GM23338 (cell line): ENCODE measurements around the gene ZDHHC18. TPM values are rescaled to one million over a fixed set of nuclear protein-coding genes. Genes with fewer than 3 reads are reported as not detected.

Experiments used
- ATAC-seq: fragments of 200-7000 bp; cut with Tn5 transposase; 3 replicates; pipeline ENCODE4 v1.9.1; 2020
- DNase-seq: peaks from one replicate; pipeline ENCODE4 v3.0.0-alpha.2; 2015; ENCODE audit warnings: low spot score
- H2AFZ ChIP-seq: fragments of 200-600 bp; sonication (generic); 2 replicates; pipeline ENCODE4 v1.8.0; 2016; ENCODE audit warnings: antibody characterized with exemption, mild to moderate bottlenecking, moderate library complexity
- H3F3A ChIP-seq: fragments of 200-600 bp; sonication (generic); replicated peaks from 2 replicates; pipeline ENCODE4 v1.8.0; 2017; ENCODE audit warnings: antibody characterized with exemption, mixed run types, low read depth
- H3K27ac ChIP-seq: fragments of 200-600 bp; sonication (generic); 2 replicates; pipeline ENCODE4 v1.6.1; 2016; ENCODE audit warnings: low read depth
- H3K27me3 ChIP-seq: fragments of 200-600 bp; sonication (generic); 2 replicates; pipeline ENCODE4 v1.8.0; 2016; ENCODE audit warnings: mild to moderate bottlenecking, mixed run types, moderate library complexity; ENCODE audit not compliant: insufficient read depth
- H3K36me3 ChIP-seq: fragments of 200-600 bp; sonication (generic); 2 replicates; pipeline ENCODE4 v1.8.0; 2016; ENCODE audit warnings: mild to moderate bottlenecking; ENCODE audit not compliant: insufficient read depth
- H3K4me1 ChIP-seq: fragments of 200-600 bp; sonication (generic); 2 replicates; pipeline ENCODE4 v1.8.0; 2016; ENCODE audit warnings: mild to moderate bottlenecking, moderate library complexity; ENCODE audit not compliant: insufficient read depth
- H3K4me2 ChIP-seq: fragments of 200-600 bp; sonication (generic); 2 replicates; pipeline ENCODE4 v1.7.1; 2017; ENCODE audit warnings: mixed run types
- H3K4me3 ChIP-seq: fragments of 200-600 bp; sonication (generic); 2 replicates; pipeline ENCODE4 v1.6.1; 2016; ENCODE audit warnings: mixed run types
- H3K79me2 ChIP-seq: fragments of 200-600 bp; sonication (generic); replicated peaks from 2 replicates; pipeline ENCODE4 v1.8.0; 2017; ENCODE audit warnings: mild to moderate bottlenecking; ENCODE audit not compliant: insufficient read depth
- H3K9me2 ChIP-seq: fragments of 200-600 bp; sonication (generic); 2 replicates; pipeline ENCODE4 v1.8.0; 2017; ENCODE audit not compliant: insufficient read depth
- H4K20me1 ChIP-seq: fragments of 200-600 bp; sonication (generic); replicated peaks from 2 replicates; pipeline ENCODE4 v1.8.0; 2017; ENCODE audit warnings: mild to moderate bottlenecking; ENCODE audit not compliant: insufficient read depth
- H3K27ac Mint-ChIP-seq: 2 replicates; pipeline ENCODE4 v1.8.0; 2020; ENCODE audit warnings: inconsistent platforms, mild to moderate bottlenecking, moderate library complexity, mixed read lengths
- H3K27me3 Mint-ChIP-seq: 3 replicates; pipeline ENCODE4 v1.8.0; 2022; ENCODE audit warnings: low read depth, mild to moderate bottlenecking, moderate library complexity, mixed read lengths, inconsistent platforms; ENCODE audit not compliant: insufficient read depth, poor library complexity
- H3K36me3 Mint-ChIP-seq: 3 replicates; pipeline ENCODE4 v1.8.0; 2021; ENCODE audit warnings: low read depth, mild to moderate bottlenecking, inconsistent platforms, moderate library complexity, mixed read lengths
- H3K4me1 Mint-ChIP-seq: 3 replicates; pipeline ENCODE4 v1.8.0; 2020; ENCODE audit warnings: mild to moderate bottlenecking, inconsistent platforms, mixed read lengths
- H3K4me3 Mint-ChIP-seq: 3 replicates; pipeline ENCODE4 v1.8.0; 2021; ENCODE audit warnings: moderate library complexity, mild to moderate bottlenecking, inconsistent platforms, mixed read lengths
- H3K9me3 Mint-ChIP-seq: 3 replicates; pipeline ENCODE4 v1.8.0; 2020; ENCODE audit warnings: moderate library complexity, mild to moderate bottlenecking, inconsistent platforms, mixed read lengths
- CREB1 ChIP-seq: fragments of 250-450 bp; sonication (Bioruptor Pico); IDR thresholded peaks from 2 replicates; pipeline ENCODE4 v1.5.0; 2020; ENCODE audit warnings: low read depth, mild to moderate bottlenecking, moderate library complexity
- ETS1 ChIP-seq: IDR thresholded peaks from 2 replicates; pipeline ENCODE4 v1.6.1; 2016; ENCODE audit warnings: antibody characterized with exemption
- EZH2 ChIP-seq: fragments of 200-600 bp; sonication (generic); IDR thresholded peaks from one replicate; pipeline ENCODE4 v1.8.0; 2017; ENCODE audit warnings: antibody characterized with exemption, mild to moderate bottlenecking, low read depth; ENCODE audit not compliant: unreplicated experiment
- EZH2phosphoT487 ChIP-seq: fragments of 200-600 bp; sonication (generic); IDR thresholded peaks from one replicate; pipeline ENCODE4 v1.8.1; 2018; ENCODE audit warnings: antibody characterized with exemption; ENCODE audit not compliant: unreplicated experiment
- JUNB ChIP-seq: IDR thresholded peaks from one replicate; pipeline ENCODE4 v1.6.1; 2016; ENCODE audit warnings: antibody characterized with exemption; ENCODE audit not compliant: unreplicated experiment
- NANOG ChIP-seq: IDR thresholded peaks from 2 replicates; pipeline ENCODE4 v1.6.1; 2016; ENCODE audit warnings: antibody characterized with exemption, borderline replicate concordance
- POLR2AphosphoS5 ChIP-seq: IDR thresholded peaks from 2 replicates; pipeline ENCODE4 v1.6.1; 2016; ENCODE audit warnings: antibody characterized with exemption, low read depth
- REST ChIP-seq: IDR thresholded peaks from one replicate; pipeline ENCODE4 v1.6.1; 2018; ENCODE audit warnings: antibody characterized with exemption; ENCODE audit not compliant: unreplicated experiment
- STAT1 ChIP-seq: IDR thresholded peaks from one replicate; pipeline ENCODE4 v1.6.1; 2016; ENCODE audit warnings: antibody characterized with exemption; ENCODE audit not compliant: unreplicated experiment
- ZNF114 ChIP-seq: fragments of 250-450 bp; sonication (Bioruptor Pico); IDR thresholded peaks from 2 replicates; pipeline ENCODE4 v1.5.0; 2020; ENCODE audit warnings: mild to moderate bottlenecking, moderate library complexity
- ZNF331 ChIP-seq: fragments of 250-450 bp; sonication (Bioruptor Pico); IDR thresholded peaks from 2 replicates; pipeline ENCODE4 v1.5.0; 2020; ENCODE audit warnings: low read depth, mild to moderate bottlenecking, moderate library complexity
- polyA plus RNA-seq: library from polyadenylated mRNA; unstranded; fragments of >200 nt; fragmentation: Nextera tagmentation; extraction: Ambion mirVana; gene quantifications from 2 replicates; pipeline ENCODE4 v1.2.1, GENCODE V29; 2016
- total RNA-seq: library from RNA; depleted of rRNA; stranded (reverse); fragments of >200 nt; shearing (Covaris generic); gene quantifications from 2 replicates; pipeline ENCODE4 v1.2.3, GENCODE V29; 2014
- TF ChIP-seq, protein P1 (sequence below): fragments of 250-450 bp; sonication (Bioruptor Pico); IDR thresholded peaks from 2 replicates; pipeline ENCODE4 v1.5.0; 2020; ENCODE audit warnings: mild to moderate bottlenecking, moderate library complexity
- TF ChIP-seq, protein P2 (sequence below), 2 experiments: fragments of 200-600 bp in 1 of 2; sonication (generic) in 1 of 2; conservative IDR thresholded peaks; 2 replicates each; pipeline versions ENCODE4 v1.5.1 to v1.6.1; 2016 to 2017; ENCODE audit warnings: antibody characterized with exemption in 2 of 2, low read depth in 2 of 2, mild to moderate bottlenecking in 2 of 2, moderate library complexity in 1 of 2

Gene ZDHHC18
- total and polyA plus RNA-seq, 2 experiments from 2014 or later: 6.3 to 26.8 TPM

GRCh38 chr1:26814377-26814776, 12.1 kb upstream of the ZDHHC18 start:
- ATAC-seq (no peak), DNase-seq (no peak)
- no peak overlapping the region for H3K4me3 Mint-ChIP-seq
- H3K27me3 Mint-ChIP-seq: peaks cover 4% of the 10 kb centered on the region
- H3F3A ChIP-seq: no peaks in the 10 kb centered on the region
- H3K9me3 Mint-ChIP-seq: peaks cover 16% of the 10 kb centered on the region
- no peak overlapping the region for H2AFZ ChIP-seq
- H3K27me3 ChIP-seq: no peaks in the 10 kb centered on the region
- no peaks in the 10 kb centered on the region for H3K9me2 ChIP-seq
- no peak overlapping the region for H3K27ac ChIP-seq
- TF ChIP-seq REST: no peak
- TF ChIP-seq, protein P1, sequence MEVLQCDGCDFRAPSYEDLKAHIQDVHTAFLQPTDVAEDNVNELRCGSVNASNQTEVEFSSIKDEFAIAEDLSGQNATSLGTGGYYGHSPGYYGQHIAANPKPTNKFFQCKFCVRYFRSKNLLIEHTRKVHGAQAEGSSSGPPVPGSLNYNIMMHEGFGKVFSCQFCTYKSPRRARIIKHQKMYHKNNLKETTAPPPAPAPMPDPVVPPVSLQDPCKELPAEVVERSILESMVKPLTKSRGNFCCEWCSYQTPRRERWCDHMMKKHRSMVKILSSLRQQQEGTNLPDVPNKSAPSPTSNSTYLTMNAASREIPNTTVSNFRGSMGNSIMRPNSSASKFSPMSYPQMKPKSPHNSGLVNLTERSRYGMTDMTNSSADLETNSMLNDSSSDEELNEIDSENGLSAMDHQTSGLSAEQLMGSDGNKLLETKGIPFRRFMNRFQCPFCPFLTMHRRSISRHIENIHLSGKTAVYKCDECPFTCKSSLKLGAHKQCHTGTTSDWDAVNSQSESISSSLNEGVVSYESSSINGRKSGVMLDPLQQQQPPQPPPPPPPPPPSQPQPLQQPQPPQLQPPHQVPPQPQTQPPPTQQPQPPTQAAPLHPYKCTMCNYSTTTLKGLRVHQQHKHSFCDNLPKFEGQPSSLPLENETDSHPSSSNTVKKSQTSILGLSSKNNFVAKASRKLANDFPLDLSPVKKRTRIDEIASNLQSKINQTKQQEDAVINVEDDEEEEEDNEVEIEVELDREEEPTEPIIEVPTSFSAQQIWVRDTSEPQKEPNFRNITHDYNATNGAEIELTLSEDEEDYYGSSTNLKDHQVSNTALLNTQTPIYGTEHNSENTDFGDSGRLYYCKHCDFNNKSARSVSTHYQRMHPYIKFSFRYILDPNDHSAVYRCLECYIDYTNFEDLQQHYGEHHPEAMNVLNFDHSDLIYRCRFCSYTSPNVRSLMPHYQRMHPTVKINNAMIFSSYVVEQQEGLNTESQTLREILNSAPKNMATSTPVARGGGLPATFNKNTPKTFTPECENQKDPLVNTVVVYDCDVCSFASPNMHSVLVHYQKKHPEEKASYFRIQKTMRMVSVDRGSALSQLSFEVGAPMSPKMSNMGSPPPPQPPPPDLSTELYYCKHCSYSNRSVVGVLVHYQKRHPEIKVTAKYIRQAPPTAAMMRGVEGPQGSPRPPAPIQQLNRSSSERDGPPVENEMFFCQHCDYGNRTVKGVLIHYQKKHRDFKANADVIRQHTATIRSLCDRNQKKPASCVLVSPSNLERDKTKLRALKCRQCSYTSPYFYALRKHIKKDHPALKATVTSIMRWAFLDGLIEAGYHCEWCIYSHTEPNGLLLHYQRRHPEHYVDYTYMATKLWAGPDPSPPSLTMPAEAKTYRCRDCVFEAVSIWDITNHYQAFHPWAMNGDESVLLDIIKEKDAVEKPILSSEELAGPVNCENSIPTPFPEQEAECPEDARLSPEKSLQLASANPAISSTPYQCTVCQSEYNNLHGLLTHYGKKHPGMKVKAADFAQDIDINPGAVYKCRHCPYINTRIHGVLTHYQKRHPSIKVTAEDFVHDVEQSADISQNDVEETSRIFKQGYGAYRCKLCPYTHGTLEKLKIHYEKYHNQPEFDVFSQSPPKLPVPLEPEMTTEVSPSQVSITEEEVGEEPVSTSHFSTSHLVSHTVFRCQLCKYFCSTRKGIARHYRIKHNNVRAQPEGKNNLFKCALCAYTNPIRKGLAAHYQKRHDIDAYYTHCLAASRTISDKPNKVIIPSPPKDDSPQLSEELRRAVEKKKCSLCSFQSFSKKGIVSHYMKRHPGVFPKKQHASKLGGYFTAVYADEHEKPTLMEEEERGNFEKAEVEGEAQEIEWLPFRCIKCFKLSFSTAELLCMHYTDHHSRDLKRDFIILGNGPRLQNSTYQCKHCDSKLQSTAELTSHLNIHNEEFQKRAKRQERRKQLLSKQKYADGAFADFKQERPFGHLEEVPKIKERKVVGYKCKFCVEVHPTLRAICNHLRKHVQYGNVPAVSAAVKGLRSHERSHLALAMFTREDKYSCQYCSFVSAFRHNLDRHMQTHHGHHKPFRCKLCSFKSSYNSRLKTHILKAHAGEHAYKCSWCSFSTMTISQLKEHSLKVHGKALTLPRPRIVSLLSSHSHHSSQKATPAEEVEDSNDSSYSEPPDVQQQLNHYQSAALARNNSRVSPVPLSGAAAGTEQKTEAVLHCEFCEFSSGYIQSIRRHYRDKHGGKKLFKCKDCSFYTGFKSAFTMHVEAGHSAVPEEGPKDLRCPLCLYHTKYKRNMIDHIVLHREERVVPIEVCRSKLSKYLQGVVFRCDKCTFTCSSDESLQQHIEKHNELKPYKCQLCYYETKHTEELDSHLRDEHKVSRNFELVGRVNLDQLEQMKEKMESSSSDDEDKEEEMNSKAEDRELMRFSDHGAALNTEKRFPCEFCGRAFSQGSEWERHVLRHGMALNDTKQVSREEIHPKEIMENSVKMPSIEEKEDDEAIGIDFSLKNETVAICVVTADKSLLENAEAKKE: no peak
- no peak for TF ChIP-seq EZH2
- TF ChIP-seq POLR2AphosphoS5: no peak
- no peak for TF ChIP-seq ZNF114 (CRISPR knock-in tag)
- no peak for TF ChIP-seq CREB1
- no peak for TF ChIP-seq EZH2phosphoT487
- TF ChIP-seq JUNB: no peak
- TF ChIP-seq ETS1: no peak
- TF ChIP-seq, protein P2, sequence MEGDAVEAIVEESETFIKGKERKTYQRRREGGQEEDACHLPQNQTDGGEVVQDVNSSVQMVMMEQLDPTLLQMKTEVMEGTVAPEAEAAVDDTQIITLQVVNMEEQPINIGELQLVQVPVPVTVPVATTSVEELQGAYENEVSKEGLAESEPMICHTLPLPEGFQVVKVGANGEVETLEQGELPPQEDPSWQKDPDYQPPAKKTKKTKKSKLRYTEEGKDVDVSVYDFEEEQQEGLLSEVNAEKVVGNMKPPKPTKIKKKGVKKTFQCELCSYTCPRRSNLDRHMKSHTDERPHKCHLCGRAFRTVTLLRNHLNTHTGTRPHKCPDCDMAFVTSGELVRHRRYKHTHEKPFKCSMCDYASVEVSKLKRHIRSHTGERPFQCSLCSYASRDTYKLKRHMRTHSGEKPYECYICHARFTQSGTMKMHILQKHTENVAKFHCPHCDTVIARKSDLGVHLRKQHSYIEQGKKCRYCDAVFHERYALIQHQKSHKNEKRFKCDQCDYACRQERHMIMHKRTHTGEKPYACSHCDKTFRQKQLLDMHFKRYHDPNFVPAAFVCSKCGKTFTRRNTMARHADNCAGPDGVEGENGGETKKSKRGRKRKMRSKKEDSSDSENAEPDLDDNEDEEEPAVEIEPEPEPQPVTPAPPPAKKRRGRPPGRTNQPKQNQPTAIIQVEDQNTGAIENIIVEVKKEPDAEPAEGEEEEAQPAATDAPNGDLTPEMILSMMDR (conservative IDR thresholded peaks at IDR 0.05; ENCODE audit: low read depth in 2 of 2): no peak
- no peak for TF ChIP-seq ZNF331 (CRISPR knock-in tag)
- no peak for TF ChIP-seq STAT1
- TF ChIP-seq NANOG: no peak
- no peaks in the 10 kb centered on the region for H3K79me2 ChIP-seq
- no peak overlapping the region for H3K27ac Mint-ChIP-seq
- peaks cover 10% of the 10 kb centered on the region for H3K36me3 Mint-ChIP-seq
- no peaks in the 10 kb centered on the region for H3K4me1 ChIP-seq
- no peaks in the 10 kb centered on the region for H3K4me1 Mint-ChIP-seq
- H4K20me1 ChIP-seq: no peaks in the 10 kb centered on the region
- H3K36me3 ChIP-seq: no peaks in the 10 kb centered on the region
- H3K4me2 ChIP-seq: no peak overlapping the region
- no peak overlapping the region for H3K4me3 ChIP-seq
